KBM-7 (cell line): ENCODE measurements around the gene IKZF4.
"Not testable (repeated sequence)": the region's sequence is repeated elsewhere in the genome, so short reads cannot be mapped to it uniquely, and the experiment has no call there.

Experiments
- DNase-seq: peaks from one replicate; pipeline ENCODE4 v3.0.0-alpha.2; 2015
- in situ Hi-C: fragments of 300-500 bp; cut with MboI; formaldehyde crosslinking; loops from 2 replicates; pipeline ENCODE4 v1.14.3; 2020; ENCODE audit warnings: low sequenced_read_pairs, low pct_unique_long_range_greater_than_20kb, mixed read lengths

The IKZF4 gene

GRCh38 chr12:56031987-56032386, 11.1 kb downstream of the IKZF4 start:
- in situ Hi-C loops = no loop called here
- no peak for DNase-seq

GRCh38 chr12:56034586-56035332, 13.9 kb downstream of the IKZF4 start:
- DNase-seq = no peak
- in situ Hi-C loops = no loop called here

GRCh38 chr12:56037161-56037560, 16.3 kb downstream of the IKZF4 start:
- in situ Hi-C loops = no loop called here

DNA sequence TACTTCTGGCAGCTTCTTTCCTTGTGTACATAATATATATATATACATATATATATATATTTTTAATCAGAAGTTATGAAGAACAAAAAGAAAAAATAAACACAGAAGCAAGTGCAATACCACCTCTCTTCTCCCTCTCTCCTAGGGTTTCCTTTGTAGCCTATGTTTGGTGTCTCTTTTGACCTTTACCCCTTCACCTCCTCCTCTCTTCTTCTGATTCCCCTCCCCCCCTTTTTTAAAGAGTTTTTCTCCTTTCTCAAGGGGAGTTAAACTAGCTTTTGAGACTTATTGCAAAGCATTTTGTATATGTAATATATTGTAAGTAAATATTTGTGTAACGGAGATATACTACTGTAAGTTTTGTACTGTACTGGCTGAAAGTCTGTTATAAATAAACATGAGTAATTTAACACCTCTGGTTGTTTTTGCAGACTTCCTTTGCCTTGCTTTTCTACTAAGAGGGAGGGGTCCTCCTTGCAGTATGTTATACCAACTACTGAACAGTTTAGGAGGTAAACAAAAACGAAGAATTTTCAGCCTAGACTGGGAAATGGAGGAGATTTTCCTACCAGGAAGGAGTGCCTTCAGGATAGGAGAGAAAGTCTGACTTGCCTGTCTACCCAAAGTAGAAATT, 17.3 kb downstream of the IKZF4 start:
- DNase-seq = no peak
- in situ Hi-C loops = no loop called here

More at GRCh38 chr12:56037161-56037560, 16.3 kb downstream of the IKZF4 start:
- no peak for DNase-seq

GRCh38 chr12:56040151-56040550, 19.3 kb downstream of the IKZF4 start:
- in situ Hi-C loops = no loop called here
- no peak for DNase-seq

DNA sequence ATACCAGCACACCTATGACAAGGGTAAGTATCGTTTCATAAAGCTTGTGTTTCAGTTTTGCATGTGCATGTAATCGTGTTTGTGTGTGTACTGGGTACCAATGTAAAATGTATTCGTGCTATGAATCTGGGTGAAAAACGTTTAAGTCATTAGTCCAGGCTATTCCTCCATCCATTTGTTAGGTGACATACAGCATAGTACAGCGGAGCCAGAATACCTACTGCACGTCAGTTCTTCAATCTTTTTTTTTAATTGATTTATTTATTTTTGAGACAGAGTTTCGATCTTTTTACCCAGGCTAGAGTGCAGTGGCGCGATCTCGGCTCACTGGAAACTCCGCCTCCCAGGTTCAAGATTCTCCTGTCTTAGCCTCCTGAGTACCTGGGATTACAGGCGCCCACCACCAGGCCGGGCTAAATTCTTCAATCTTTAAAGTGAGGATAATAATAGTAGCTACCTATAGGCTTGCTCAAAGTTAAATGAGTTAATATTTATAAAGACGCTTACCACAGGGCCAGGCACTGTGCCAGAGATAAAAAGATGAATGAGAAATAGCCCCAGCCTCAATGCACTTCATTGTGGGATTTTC, 20.2 kb downstream of the IKZF4 start:
- DNase-seq = no peak
- in situ Hi-C loops = no loop called here

DNA sequence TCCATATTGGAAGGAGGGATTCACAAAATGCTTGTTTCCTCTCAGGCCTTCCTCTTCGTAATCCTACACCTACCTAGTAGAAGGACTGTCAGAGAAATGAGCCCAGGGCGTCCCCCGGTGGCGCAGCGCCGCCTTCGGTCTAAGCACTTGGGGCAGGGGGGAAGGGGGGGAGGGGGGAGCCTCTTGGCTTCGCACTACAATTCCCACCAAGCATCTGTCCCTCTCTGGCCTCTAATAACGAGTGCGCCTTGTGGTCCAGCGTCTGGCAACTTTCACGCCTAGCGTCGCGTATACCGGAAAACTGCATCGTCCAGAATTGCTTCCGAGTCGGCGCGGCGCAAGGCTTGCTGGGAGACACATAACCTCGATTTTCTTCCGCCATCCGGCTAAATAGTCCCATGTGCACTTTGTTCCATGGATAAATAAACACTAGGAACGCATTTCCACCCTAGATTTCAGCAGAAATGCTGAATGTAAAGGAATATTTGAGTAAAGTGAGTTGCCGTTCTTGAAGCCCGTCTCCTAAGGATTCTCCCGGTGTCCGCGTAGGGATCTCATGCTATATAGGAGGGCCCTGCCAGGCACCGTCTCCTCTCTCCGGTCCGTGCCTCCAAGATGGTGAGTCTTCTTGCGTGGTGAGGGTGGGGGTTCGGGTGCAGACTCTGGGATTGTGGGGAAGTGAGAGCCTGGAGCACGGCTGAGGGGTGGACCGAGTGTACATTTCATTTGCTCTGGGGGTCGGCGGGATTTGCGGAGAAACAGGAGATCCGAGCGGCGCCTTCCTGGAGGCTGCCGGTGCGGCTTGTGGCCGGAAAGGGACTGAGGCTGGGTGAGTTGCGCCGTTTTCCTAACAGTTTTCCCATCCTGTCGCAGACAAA, 20.9 kb downstream of the IKZF4 start, which contains the start of gene RPS26:
RPS26 (plus strand) TSS at position 367 of the 878 bp plus-strand sequence; CDS start at position 616, 249 bp downstream.
- in situ Hi-C loops = no loop called here
- peak; percentile 99 for DNase-seq

- not testable (repeated sequence) for DNase-seq
Measured at GRCh38 chr12:56042430-56042813, 21.6 kb downstream of the IKZF4 start.

GRCh38 chr12:56042843-56043242, 22.0 kb downstream of the IKZF4 start:
- in situ Hi-C loops = no loop called here
- DNase-seq = no peak

More at GRCh38 chr12:56042430-56042813, 21.6 kb downstream of the IKZF4 start:
- in situ Hi-C loops = not testable (repeated sequence)

DNA sequence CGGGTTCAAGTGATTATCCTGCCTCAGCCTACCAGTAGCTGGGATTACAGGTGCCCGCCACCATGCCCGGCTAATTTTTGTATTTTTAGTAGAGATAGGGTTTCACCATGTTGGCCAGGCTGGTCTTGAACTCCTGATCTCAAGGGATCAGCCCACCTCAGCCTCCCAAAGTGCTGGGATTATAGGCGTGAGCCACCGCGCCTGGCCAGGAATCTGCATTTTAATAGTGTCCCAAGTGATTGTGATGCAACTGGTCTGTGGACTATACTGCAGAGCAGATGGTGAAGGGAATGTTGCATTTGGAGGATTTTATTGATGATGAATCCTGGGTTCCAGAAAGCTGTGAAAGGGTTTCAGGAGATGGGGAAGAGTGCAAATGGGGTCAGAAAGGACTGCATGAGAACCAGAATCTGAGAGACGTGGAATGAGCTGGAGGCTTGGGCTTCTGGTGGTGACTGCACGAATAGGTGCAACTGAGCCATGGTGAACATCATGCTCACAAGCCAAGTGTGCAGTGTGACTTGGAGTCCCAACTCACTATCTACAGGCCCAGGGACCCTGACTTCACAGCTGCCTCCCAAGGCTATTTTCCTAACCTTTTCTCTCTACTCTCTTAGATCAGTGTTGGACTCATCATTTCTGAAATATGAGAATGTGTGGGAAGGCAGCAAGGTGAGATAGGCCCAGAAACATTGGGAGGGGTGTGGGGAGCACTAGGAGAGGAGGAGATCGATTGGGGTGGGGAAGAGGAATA, 25.4 kb downstream of the IKZF4 start:
- in situ Hi-C loops = no loop called here
- peak; percentile 16 for DNase-seq

- in situ Hi-C loops = no loop called here
Measured at GRCh38 chr12:56053407-56053893, 32.6 kb downstream of the IKZF4 start.

DNA sequence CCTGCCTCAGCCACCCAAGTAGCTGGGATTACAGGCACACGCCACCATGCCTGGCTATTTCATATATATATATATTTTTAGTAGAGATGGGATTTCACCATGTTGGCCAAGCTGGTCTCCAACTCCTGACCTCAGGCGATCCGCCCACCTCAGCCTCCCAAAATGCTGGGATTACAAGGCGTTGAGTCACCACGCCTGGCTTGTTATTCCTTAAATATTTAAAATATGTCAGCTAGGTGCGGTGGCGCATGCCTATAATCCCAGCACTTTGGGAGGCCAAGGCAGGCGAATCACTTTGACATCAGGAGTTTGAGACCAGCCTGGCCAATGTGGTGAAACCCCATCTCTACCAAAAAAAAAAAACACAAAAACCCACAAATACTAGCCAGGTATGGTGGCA, 39.1 kb downstream of the IKZF4 start:
- DNase-seq, in situ Hi-C loops: not testable (repeated sequence)

More at GRCh38 chr12:56053407-56053893, 32.6 kb downstream of the IKZF4 start:
- DNase-seq = no peak

DNA sequence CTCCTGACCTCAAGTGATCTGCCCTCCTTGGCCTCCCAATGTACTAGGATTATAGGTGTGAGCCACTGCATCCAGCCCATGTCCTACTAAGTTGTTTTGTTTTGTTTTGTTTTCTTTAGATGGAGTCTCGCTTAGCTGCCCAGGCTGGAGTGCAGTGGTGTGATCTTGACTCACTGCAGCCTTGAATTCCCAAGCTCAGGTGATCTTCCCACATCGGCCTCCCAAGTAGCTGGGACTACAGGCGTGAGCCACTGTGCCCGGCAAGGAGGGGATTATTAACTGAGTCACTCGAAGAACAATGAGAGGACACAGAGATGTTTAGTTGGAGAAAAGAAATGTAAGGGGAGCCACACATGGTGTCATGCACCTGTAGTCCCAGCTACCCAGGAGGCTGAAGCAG, 41.1 kb downstream of the IKZF4 start:
- no peak for DNase-seq
- in situ Hi-C loops = no loop called here

- in situ Hi-C loops = no loop called here
Measured at GRCh38 chr12:56062996-56063395, 42.2 kb downstream of the IKZF4 start.

GRCh38 chr12:56071648-56072047, 50.8 kb downstream of the IKZF4 start:
- in situ Hi-C loops = no loop called here
- no peak for DNase-seq

More at GRCh38 chr12:56062996-56063395, 42.2 kb downstream of the IKZF4 start:
- DNase-seq = no peak

DNA sequence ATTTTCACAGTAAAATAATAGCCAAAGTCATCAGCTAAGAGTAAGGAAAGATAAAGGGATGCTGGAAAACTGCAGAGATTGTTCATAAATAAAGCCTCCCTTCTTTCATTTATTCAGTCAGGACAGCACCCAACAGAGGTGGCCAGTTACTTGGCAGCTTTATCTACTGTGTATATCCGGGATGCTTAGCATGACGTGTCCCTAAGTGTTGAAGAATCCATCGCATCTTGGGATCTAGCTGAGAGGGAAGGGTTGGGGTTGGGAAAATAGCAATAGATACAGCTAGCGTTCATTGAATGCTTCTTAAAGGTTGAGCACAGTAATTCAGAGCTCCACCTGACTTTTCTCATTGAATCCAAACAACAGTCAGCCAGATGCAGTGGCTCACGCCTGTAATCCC, 53.6 kb downstream of the IKZF4 start:
- DNase-seq = no peak
- in situ Hi-C loops = no loop called here

DNA sequence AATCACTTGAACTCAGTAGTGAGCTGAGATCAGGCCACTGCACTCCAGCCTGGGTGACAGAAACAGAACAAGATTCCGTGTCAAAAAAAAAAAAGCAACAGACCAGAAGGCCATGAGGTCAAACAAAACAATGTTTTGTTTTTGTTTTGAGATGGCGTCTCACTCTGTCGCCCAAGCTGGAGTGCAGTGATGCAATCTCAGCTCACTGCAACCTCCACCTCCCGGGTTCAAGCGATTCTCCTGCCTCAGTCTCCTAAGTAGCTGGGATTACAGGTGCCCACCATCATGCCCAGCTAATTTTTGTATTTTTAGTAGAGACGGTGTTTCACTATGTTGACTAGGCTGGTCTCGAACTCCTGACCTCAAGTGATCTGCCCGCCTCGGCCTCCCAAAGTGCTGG, 57.1 kb downstream of the IKZF4 start:
- in situ Hi-C loops, DNase-seq: not testable (repeated sequence)

DNA sequence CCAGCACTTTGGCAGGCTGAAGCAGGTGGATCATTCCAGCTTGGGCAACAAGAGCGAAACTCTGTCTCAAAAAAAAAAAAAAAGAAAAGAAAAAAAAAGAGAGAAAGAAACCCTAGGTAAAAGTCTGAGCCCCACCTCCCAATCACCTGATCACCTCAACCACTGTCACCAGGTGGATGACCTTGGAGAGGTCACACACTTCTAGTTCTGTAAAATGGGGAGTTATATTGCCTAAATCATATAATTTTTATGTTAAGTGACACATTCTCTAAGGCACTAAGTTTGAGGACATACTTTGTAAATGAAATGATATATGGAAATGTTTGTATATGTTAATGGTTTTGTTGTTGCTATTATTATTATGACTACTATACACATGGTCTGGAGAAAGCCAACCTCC, 57.6 kb downstream of the IKZF4 start:
- in situ Hi-C loops = no loop called here

More for the DNA sequence above, 57.6 kb downstream of the IKZF4 start:
- no peak for DNase-seq
